COLO829 (cell line): Measurements from ENCODE around the gene EXOC6B.

Experiments
- DNase-seq: peaks from one replicate; pipeline ENCODE4 v3.0.0; 2012; ENCODE audit warnings: low spot score

EXOC6B gene

GRCh38 chr2:72132981-72133720 lies 692.7 kb downstream of the EXOC6B start:
- DNase-seq = no peak

- no peak for DNase-seq
Measured at GRCh38 chr2:72131916-72132841, 693.7 kb downstream of the EXOC6B start.

DNA sequence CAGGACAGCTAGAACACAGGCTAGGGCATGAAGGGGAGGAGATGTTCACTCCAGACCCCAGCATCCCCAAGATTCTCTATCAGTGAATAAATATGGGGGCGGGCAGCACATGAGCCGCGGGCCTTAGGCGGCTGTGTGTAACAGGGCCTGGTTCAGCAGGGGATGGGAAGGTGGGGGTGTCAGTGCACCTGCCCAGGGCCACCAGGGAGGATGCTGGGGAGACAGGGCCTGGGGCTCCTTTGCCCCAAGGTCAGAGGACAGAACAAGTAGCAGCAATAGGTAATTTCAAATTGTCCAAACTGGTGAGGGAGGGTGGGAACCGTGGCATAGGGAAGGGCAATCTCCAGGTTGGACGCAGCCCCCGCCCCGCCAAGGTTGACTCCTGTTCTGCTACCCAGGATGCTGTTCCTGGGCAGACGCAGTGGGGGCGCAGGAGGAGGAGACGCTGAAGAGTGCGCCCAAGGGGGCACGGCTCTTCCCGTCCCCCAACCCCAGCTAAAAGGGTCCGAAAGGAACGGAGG lies 694.4 kb downstream of the EXOC6B start:
- DNase-seq = no peak

GRCh38 chr2:72130659-72131360 lies 695.0 kb downstream of the EXOC6B start:
- no peak for DNase-seq

GRCh38 chr2:72129681-72130340 lies 696.0 kb downstream of the EXOC6B start:
- no peak for DNase-seq

DNA sequence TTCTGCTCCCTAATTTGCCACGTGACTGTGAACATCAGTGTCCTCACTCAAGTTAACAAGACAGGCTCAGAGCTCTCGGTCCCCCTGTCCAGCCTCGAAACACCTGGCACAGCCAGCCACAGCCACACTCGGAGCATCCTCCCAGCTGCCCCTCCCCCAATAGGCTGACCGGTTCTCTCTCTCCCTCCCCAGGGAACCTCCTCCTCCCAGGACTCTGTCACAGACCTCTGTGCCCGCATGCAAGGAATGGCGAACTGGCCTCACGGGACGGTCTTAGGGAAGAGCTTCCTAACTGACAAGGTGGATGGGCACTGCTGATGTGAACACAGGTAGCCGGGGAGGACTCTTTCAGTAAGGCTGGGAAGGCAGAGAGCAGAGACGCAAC lies 697.0 kb downstream of the EXOC6B start:
- DNase-seq = no peak

- no peak for DNase-seq
Measured at GRCh38 chr2:72128059-72128842, 697.6 kb downstream of the EXOC6B start.

GRCh38 chr2:72127401-72128058 lies 698.3 kb downstream of the EXOC6B start:
- DNase-seq = no peak

DNA sequence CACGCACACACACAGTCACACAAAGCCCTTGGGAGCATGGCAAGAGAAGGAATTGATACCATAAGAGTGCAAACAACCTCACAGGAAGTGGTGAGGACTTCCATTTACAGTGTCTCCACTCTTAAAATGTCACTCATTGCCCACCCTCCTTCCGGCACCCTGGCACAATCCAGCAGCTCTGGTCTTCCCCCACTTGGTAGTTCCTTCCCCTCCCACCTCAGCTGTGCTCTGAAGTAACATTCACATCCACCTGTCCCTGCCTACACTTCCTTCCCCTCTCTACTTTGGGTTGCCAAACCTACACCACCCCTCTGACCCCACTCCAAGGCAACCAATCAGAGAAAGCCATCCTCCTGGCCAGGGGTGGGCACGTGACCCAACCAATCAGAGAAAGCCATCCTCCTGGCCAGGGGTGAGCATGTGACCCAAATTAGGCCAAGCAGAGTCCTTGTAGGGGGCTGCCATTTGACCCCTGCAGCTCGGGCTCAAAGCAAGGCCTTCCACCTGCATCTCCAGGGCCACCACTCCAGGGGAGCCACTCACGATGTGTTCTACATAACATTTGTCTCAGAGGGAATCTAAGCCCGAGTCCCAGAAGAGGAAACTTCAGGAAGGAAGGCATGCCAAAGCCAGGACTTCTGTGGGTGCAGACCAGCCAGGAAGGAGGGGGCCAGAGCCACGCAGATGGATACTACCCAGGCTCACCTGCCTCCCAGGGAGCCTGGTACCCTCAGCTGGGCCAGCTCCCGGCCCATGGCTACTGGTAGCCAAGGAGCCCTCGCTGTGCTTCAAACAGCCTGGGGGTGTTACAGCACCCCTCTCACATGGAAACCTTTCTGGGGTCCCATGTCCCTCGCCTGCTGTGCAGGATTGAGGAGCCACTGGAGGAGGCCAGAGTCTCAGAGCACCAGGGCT lies 699.4 kb downstream of the EXOC6B start:
- DNase-seq = no peak
